ENCODE results near the gene UNC13D.

UNC13D gene

DNA sequence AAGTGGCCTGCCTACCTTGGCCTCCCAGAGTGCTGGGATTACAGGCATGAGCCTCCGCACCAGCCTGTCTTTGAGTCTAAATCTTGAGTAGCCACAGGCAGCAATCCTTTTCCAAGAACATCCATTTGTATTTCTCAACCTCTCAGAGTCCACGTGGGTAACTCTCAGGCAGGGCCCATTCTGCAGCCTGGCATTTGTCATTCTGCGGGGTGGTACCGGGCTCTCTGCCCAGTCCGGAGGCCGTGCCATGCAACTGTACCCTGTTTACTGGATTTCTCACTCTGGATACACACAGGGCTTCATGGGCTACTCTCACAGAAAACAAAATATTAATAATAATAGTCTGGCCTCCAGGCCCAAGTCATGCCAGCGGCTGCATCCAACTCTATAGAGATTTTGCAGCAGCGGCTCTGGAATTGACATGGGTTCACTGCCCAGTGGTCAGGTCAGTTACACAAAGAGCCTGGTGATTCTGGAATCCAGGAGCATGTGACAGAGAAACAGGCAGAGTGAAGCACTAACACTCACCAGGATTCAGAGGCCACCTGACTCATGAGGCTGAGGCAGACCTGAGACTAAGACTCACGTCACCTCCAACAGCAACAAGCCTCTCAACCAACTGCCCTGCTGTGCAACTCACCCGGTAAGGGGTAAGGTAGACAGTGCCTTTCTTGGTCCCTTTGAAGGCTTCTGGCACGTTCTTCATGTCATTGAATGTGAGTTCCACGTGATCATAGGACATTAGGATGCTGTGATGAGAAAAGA lies 6.9 kb upstream of the UNC13D start:
- DNase-seq (ENCODE audit: low spot score), result peak; percentile 48

- DNase-seq (ENCODE audit: low spot score), result no peak
Measured at GRCh38 chr17:75849724-75850123, 5.5 kb upstream of the UNC13D start.

- no peak for DNase-seq (ENCODE audit: low spot score)
Measured at GRCh38 chr17:75849279-75849646, 5.1 kb upstream of the UNC13D start.

GRCh38 chr17:75848523-75849278 lies 4.5 kb upstream of the UNC13D start:
- peak; percentile 31 for DNase-seq (ENCODE audit: low spot score)

DNA sequence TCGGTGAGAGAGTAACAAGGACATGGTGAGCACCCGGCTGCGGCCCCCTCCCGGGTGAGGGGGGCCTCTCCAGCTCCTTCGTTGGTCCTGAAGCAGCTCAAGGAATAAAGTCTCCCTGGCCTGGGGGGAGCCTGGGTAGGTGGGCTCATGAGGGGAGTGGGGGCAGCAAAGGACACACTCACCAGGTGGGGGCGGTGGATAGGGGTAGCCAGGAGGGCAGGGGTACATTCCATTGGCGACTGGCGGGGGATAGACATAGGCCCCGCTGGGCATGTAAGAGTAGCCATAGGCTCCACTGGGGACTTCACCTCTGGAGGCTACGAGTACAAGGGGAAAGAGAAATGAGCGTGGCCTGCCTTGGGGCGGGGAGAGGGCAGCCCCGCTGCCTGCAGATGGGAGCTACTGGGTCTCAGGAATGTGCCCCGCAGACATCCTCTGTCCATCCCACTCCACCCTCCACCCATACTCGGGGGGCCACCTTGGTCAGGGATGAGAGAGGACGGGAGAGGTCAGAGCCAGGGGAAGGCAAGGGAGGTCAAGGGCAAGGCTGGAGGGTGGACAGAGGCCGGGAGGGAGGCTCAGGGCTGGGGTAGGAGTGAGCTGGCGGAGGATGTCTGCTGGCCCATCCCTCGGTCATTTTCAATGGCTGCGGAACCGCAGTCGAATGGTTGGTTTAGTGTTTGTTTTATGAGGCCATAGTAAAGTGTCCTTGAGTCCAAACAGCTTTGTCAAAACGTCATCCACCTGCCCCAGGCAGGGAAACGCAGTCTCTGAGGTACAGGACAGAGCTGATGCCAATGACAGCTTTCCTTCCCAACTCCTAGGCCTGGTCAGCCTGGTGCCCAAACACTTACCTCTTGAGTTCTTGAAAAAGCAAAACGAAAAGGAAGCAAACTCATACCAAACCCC lies 3.7 kb upstream of the UNC13D start:
- DNase-seq (ENCODE audit: low spot score), result no peak

- DNase-seq (ENCODE audit: low spot score), result no peak
Measured at GRCh38 chr17:75846692-75847613, 2.7 kb upstream of the UNC13D start.

- DNase-seq (ENCODE audit: low spot score), result no peak
Measured at GRCh38 chr17:75845933-75846691, 1.9 kb upstream of the UNC13D start.

DNA sequence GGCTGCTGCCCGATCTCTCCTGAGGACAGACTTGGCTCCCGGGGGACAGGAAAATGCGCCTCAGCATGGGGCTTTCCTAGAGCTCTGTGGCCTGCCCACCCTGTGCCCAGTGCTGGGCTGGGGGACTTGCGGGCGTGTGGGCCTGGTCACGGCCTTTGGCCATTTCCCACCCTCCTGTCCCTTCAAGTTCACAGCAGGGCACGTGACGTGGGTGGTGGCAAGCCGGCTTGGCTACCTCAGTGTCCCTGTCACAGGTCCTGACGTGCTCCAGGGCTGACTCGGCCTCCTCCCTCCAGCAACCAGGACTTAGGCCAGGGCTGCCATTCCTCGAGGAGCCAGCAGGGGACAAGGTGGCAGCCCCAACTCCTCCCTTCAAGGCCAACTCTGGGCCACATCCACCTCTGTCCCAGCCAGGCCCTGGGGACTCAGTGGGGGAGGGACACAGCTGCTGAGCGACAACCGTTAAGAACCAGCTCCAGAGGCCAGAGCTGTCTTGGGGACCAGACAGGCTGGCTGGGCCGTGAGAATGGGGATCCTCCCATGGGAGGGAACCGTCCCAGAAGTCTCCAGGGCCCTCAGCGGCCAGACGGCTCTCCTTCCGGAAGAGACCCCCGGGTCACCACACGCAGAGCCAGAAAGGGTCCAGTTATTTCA lies 981 bp upstream of the UNC13D start:
- peak; percentile 81 for DNase-seq (ENCODE audit: low spot score)

- DNase-seq (ENCODE audit: low spot score), result no peak
Measured at GRCh38 chr17:75844530-75845057, 390 bp upstream of the UNC13D start.

DNA sequence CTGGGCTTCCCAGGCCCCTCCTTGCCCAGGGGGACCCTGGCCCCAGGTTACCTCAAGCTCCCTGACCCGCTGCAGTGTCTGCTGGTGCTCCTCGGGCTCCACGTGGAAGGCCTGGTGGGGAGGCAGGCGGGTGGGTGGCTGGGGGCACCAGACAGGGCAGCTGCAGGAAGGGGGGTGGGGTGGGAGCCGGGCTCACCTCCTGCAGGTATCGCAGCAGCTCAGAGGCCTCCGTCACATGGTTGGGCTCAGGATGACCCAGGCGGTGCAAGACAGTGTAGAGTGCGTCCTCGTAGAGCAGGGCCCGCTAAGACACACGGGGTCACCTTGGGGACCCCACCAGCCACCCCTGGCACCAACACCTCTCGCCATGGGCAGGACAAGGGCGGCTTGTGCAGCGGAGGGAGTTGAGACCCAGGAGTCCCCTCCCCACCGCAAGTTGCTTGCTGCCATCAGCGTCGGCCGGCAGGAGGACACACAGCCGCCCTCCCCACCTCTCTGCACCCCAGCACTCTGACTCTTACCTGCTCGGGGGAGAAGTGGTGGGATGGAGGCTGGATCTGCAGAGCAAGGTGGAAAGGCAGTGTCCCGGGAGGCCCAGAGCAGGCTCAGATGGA lies 1.1 kb downstream of the UNC13D start:
- no peak for DNase-seq (ENCODE audit: low spot score)

DNA sequence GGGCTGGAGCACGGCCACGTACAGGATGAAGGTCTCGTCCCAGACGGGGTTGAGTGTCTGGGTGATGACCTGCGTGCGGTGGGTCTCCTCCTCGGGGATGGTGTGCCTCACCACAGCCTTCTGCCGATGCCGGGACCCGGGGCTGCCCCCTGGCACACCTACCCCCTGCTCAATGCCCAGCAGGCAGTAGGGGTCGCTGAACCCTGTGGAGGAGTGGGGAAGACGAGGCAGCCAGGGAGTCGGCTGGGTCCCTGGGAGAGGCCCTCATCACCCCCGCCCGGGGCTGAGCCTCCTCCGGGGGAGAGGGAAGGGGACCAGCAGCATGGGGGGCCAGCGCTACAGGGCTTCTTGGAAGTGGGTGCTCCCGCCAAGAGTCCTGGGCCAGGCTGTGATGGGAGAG lies 1.8 kb downstream of the UNC13D start:
- DNase-seq (ENCODE audit: low spot score), result no peak

DNA sequence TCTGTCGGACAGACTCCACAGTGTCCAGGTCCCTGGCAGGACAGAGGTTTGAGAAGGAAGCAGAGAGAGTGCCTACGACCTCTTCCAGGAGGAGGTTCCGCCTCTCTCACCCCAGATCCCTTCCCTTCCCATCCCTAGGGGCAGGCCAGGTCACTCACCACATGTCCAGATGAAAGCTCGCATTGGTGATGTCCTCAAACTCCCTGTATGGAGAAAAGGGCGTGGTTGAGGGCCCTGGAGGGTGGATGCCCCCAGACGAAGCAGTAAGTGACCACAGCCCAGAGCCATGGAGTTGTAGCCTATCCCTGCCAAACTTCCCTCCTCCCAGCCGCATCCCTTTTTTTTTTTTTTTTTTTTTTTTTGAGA lies 3.4 kb downstream of the UNC13D start:
- no peak for DNase-seq (ENCODE audit: low spot score)

DNA sequence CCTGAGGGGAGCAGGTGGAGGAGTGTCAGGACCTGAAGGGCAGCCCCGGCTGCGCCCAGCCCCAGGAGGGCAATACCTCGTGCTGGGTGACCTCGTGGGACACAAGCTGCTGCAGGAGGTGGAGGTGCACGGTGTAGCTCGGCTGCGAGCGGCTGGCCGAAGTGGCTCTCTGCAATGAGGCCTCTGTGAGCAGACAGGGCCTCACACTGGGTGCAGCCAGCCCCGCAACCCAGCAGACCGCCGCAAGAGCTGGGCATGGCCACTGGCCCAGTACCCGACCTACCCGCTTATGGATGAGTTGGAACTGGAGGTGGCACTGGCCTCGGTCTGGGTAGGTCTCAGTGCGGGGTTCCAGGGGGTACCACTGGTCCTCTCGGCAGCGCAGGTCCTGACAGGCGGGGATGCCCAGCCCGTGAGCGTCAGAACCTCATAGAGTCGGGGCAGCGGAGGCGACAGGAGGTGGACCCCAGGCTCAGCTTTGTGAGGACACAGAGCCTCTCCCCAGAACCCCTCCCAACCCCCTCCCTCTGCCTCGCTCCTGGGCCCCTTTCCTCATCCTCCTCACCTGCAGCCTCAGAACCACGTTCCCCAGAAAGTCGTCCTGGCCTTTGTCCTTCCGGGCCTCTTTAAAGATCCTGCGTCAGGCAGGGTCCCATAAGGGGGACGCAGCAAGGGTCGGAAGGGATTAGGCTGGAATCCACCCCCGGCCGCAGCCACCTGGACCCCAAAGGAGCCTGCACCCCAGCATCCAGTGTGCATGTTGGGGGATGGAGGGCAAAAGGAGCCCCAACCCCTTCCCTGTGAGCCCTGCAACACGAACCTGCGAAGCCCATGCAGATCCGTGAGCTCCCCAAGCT lies 4.0 kb downstream of the UNC13D start:
- no peak for DNase-seq (ENCODE audit: low spot score)

DNA sequence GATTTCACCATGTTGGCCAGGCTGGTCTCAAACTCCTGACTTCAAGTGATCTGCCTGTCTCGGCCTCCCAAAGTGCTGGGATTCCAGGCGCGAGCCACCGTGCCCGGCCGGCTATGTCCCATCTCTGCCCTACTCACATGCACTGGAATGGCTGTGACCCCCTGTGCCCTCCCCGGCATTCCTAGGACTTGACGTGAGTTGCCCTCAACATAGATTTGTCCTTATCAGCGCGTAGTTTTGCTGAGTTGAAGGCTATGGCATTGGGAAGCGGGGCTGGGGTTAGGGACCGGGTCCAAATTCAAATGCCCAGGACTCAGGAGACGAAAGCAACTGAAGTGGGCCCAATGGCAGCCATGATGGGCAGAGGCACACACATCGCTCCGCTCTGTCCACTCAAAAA lies 5.8 kb downstream of the UNC13D start:
- no peak for DNase-seq (ENCODE audit: low spot score)

- no peak for DNase-seq (ENCODE audit: low spot score)
Measured at GRCh38 chr17:75837899-75838298, 6.3 kb downstream of the UNC13D start.

DNA sequence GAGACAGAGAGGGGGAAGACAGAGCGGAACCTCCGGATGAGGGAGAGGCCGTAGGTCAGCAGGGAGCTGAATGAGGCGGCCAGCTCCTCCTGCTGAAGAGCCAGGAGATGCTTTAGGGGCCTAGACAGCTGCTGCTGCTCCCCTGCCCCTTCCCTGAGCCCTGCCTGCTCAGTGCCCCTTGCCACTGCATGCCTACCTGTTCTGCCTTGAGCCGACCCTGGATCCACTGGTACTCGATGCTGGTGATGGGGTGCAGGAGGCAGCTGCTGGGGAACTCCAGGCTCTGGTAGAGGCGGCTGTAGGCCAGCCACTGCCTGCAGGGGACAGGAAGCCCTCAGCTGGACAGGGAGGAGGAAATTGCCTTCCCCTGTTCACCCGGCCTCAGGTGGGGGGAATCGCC lies 7.6 kb downstream of the UNC13D start:
- no peak for DNase-seq (ENCODE audit: low spot score)

DNA sequence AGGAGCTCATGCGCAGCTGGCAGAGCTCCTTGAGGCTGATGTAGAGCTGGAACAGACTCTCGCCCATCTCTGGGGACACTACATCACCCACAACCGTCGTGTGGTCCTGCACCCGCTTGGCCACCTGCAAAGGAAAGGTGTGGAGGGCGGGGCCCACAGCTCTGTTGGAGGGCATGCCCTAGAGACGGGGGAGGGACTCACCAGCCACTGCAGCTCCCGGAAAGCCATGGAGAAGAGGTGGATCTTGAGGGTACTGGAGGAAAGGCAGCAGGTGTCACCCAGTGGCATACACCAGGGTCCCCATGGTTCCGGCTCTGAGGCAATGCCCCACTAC lies 8.6 kb downstream of the UNC13D start:
- DNase-seq (ENCODE audit: low spot score), result no peak

DNA sequence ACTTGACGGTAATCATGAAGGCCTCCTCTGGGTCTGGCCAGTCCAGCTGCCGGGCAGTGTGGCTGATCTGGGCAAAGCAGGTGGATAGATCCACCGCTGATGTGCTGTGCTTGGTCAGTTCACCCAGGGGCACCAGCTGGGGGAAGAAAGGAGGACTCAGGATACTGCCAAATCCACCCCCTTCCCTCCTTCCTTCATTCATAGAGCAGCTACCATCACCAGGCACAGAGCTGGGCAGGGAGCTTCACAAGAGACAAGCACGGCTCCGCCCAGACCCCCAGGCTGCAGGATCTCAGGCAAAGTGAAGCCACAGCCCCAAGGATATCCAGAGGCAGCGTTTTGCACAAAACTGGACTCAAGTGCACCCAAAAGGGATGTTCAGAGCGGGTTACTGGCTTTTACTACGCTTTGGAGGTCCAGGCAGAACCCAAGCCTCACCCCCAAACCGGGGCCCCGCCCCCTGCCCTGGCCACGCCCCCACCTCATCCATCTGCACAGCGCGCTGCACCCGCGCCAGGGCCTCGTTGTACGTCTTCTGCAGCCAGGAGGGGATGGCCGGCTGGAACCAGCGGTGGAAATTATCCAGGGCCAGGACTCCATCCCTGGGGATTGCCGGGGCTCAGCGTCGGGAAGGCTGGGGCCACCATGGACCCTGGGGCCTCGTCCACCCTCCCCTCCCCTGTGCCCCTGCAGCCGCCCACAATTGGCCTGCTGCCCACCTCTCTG lies 9.1 kb downstream of the UNC13D start:
- DNase-seq (ENCODE audit: low spot score), result no peak
